GM18511 (cell line): ENCODE measurements around the gene GABRB2.
"Not testable (repeated sequence)": the region's sequence is repeated elsewhere in the genome, so short reads cannot be mapped to it uniquely, and the experiment has no call there.

Experiments used
- ATAC-seq: cut with Tn5 transposase; IDR thresholded peaks from one replicate; pipeline ENCODE4 v1.9.1; 2021; ENCODE audit warnings: mild to moderate bottlenecking, moderate library complexity; ENCODE audit not compliant: unreplicated experiment

Gene GABRB2

GRCh38 chr5:161305601-161306000 lies 240.9 kb downstream of the GABRB2 start:
- ATAC-seq, result no peak

DNA sequence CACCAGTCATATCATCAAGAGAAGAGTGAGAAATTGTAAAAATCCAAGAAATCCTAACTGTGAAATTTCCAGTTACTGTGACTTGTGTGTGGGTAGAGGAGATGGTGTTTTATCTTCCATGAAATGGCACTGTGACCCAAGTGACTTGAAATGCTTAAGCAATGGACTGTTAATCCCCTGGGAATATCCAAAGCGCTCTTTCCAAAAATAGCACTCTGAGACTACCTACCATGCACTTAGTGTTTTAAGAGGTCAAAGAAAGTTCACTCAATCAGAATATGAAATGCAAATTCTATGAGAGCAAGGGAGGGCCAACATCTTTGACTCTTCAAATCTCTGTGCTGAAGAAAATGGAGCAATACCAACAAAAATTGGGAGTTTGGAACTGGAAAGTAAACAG lies 244.0 kb downstream of the GABRB2 start:
- ATAC-seq, result no peak

DNA sequence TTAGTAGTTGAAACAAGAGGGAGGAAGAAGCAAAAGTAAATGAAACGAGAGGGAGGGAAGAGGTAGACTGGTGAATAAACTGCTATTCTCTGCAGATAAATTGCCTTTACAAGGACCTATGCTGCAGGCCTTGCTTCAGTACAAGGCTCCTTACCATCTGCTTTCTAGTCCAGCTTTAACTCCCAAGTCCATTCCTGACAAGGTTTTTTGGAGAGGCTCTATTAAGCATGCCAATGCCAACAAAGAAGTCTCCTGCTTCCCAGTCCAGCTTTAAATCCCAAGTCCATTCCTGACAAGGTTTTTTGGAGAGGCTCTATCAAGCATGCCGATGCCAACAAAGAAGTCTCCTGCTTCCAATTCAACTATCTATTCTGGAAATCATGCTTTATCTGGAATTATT lies 244.9 kb downstream of the GABRB2 start:
- ATAC-seq, result no peak

DNA sequence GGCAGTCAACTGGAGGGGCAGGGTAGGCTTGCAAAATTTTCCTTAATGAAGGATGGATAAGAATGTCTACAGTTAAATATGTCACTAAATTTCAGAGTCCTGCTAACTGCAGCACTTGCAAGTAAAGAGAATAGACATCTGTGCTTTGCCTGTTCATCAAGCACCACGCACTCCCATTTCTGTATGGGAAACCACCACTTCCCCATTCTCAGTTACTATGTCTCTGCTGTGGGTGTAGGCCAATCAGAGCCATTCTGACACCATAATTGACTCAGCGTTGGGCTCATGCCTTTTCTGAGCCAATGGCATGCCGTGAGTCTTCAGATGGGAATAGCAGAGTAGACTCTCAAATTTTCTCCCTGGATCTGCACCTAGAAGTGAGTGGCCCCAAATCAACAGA lies 247.5 kb downstream of the GABRB2 start:
- ATAC-seq, result peak; percentile 85

GRCh38 chr5:161297388-161297787 lies 249.1 kb downstream of the GABRB2 start:
- not testable (repeated sequence) for ATAC-seq

GRCh38 chr5:161295721-161296250 lies 250.7 kb downstream of the GABRB2 start:
- ATAC-seq, result no peak

GRCh38 chr5:161288071-161288470 lies 258.5 kb downstream of the GABRB2 start:
- ATAC-seq, result no peak

- ATAC-seq, result no peak
Measured at GRCh38 chr5:161287436-161287835, 259.1 kb downstream of the GABRB2 start.

GRCh38 chr5:161286066-161286655 lies 260.4 kb downstream of the GABRB2 start:
- peak; percentile 98 for ATAC-seq

DNA sequence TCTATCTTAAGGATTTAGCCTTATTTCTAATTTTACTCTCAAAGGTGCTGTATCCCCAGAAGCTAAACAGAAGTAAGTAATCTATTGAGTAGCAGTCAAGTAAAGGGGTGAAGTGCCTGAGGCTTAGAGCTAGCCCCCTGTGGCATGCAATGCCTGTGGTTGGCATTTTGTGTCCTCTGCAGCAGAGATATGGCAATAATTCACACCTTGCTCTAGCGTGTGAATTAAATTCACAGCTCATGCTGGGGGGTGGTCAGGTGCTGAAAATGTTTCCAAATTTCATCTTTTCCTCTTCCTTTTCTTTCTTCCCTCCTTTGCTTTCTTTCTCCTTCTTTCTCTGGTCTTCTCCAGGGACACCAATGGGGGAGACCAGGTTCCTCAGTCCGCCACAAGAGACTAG lies 262.1 kb downstream of the GABRB2 start:
- no peak for ATAC-seq

- no peak for ATAC-seq
Measured at GRCh38 chr5:161283296-161283695, 263.2 kb downstream of the GABRB2 start.

DNA sequence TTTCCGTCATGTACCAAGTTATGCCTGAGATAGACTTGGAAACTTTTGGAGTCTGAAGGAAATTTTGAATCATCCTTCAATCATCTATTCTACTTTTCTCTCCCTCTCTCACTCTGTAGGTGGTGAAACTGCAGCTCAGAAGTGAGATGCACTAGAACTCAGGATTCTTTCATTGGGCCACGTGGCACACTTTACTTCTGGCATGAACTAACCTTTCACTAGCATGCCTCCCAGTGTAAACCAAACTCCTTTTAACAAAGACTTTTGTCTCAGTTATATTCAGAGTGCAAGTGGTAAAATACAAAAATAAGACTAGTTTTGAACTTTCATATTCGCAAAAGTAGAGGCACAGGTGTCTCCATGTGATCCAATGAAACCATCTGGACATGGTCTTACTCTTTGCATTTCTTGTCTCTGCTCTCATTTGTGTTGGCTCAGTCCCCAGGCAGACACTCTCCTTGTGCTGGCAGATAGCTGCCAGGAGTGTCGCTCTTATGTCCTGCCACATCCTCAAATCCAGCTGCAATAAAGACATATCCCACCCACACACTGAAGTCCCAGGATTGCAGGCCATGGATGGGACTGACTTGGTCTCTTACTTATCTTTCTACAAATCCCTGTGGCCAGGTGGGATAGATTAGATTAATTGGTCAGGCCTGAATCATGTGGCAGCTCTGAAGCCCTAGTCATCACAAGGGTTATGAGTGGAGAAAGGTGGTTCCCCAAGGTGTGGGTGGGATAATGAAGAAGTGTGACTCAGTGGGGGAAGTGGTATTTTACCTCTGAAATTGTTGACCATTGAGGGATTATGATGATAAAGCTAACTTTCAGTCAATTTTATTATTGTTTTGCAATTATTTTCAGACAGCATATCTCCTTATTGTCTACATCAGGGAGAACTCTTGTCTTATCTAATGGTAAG lies 267.5 kb downstream of the GABRB2 start:
- ATAC-seq, result peak; percentile 77

- no peak for ATAC-seq
Measured at GRCh38 chr5:161277011-161277410, 269.5 kb downstream of the GABRB2 start.

DNA sequence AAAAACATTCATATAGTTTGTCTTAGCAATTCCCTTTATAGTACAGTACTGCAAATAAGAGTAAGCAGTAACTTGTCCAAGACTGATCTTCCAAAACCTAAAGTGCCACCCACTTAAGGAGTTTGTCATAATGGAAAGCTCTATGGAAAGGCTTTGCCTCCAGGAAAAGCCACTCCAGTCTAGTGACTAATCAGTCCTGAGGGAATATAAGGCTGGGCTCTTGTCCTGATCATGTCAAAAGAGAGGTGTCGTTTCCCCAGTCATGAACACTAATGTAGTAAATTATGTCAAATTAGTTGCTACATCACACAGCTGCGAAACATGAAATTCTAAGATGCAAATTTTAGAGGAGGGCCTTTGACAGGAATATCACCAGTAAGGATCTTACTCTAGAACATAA lies 271.6 kb downstream of the GABRB2 start:
- ATAC-seq, result no peak

DNA sequence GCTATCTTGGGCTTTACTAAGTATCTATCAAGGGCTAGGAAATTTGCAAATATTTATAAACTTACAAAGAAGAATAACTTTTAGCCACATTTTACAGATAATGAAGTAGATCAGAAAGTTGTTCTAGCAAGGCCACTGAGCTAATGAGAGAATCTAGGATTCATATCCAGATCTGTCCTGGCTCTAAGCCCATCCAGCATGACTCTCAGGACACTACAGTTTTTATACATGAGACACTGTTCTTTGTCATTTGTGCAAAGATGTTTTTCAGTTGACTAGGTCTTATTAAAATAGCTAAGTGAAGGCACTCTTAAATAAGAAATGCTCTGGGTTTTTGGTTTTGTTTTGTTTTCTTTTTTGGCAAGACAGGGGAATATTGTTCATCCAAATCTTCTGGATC lies 273.1 kb downstream of the GABRB2 start:
- ATAC-seq, result no peak

DNA sequence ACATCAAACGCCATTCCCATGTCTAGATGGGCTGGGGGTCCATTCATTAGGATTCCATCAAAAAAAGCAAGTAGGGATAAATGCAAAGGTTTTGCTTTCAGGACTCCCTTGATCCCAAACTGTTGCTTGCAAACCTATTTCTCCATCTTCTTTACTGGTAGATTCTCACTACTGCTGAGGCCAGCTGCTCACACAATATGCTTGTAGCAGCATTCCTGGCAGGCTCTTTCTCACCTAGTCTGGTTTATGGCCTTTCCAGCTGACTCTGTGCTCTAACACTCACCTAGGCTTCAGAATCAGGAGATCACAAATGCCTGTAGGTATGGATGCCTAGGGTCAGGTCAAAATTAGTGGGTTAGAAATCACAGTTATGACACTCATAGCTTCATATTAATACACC lies 274.7 kb downstream of the GABRB2 start:
- ATAC-seq, result no peak

DNA sequence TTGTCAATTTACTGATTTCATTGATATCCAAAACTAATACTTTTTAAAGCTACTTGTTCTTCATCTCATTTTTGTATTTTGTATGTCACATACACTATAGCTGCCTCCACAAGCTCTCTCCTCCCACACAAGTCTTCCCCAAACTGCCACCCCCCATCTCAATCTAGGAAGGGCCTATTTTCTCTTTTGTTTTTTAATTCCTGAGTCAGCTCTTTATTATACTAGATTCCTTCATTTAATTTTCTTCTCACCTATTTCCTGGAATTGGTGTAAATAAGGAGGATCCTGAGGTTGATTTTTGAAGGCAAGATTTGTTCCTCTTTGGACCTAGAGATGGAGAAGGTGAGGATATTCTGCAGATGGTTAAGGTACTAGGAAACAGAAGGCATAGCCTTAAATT lies 277.4 kb downstream of the GABRB2 start:
- no peak for ATAC-seq

DNA sequence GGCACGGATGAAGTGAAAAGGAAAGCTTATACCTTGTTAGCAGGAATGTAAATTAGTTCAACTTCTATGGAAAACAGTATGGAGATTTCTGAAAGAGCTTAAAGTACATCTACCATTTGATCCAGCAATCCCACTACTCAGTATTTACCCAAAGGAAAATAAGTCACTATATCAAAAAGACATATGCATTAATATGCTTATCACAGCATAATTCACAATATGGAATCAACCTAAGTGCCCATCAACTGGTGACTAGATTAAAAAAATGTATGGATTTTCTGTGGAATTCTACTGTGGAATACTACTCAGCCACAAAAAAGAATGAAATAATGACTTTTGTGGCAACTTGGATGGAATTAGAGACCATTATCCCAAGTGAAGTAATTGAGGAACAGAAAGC lies 279.6 kb downstream of the GABRB2 start:
- no peak for ATAC-seq

GRCh38 chr5:161265006-161265405 lies 281.5 kb downstream of the GABRB2 start:
- no peak for ATAC-seq

- ATAC-seq, result no peak
Measured at GRCh38 chr5:161263191-161263590, 283.3 kb downstream of the GABRB2 start.

GRCh38 chr5:161261668-161262323 lies 284.7 kb downstream of the GABRB2 start:
- peak; percentile 65 for ATAC-seq

- peak; percentile 46 for ATAC-seq
Measured at GRCh38 chr5:161258438-161258837, 288.1 kb downstream of the GABRB2 start.
